Endothelial cell of hepatic sinusoid (primary cell): Measurements from ENCODE around the gene TAC3.

Experiments used
- in situ Hi-C: cut with HindIII; loops from 2 replicates; pipeline ENCODE4 v1.10.0; 2017; ENCODE audit warnings: low sequenced_read_pairs

The TAC3 gene

GRCh38 chr12:57006809-57007475 lies 9.4 kb downstream of the TAC3 start:
- in situ Hi-C loops, result no loop called here

- in situ Hi-C loops, result no loop called here
These were observed 10.1 kb downstream of the TAC3 start, which contains the start of gene ZBTB39 for GRCh38 chr12:57005980-57006808. Gene ZBTB39, minus strand, starts transcription at chr12:57006546. Its CDS starts 1,629 bp downstream, at chr12:57004917.

- in situ Hi-C loops, result no loop called here
These were observed 11.7 kb downstream of the TAC3 start for GRCh38 chr12:57004651-57005050.

GRCh38 chr12:57003395-57003794 lies 12.9 kb downstream of the TAC3 start:
- in situ Hi-C loops, result no loop called here

GRCh38 chr12:57001448-57001906 lies 14.9 kb downstream of the TAC3 start:
- in situ Hi-C loops, result no loop called here

GRCh38 chr12:57000393-57000792 lies 15.9 kb downstream of the TAC3 start:
- in situ Hi-C loops, result no loop called here

- in situ Hi-C loops, result no loop called here
These were observed 16.9 kb downstream of the TAC3 start for GRCh38 chr12:56999456-56999855.

GRCh38 chr12:56998981-56999380 lies 17.3 kb downstream of the TAC3 start:
- in situ Hi-C loops, result no loop called here

GRCh38 chr12:56998316-56998715 lies 18.0 kb downstream of the TAC3 start:
- in situ Hi-C loops, result no loop called here

GRCh38 chr12:56996793-56997545 lies 19.4 kb downstream of the TAC3 start:
- in situ Hi-C loops, result no loop called here

GRCh38 chr12:56995930-56996496 lies 20.3 kb downstream of the TAC3 start:
- in situ Hi-C loops, result no loop called here

GRCh38 chr12:56995201-56995929 lies 21.0 kb downstream of the TAC3 start:
- in situ Hi-C loops, result no loop called here

GRCh38 chr12:56994231-56994746 lies 22.0 kb downstream of the TAC3 start:
- in situ Hi-C loops, result no loop called here

- in situ Hi-C loops, result no loop called here
These were observed 23.0 kb downstream of the TAC3 start for GRCh38 chr12:56993346-56993745.

GRCh38 chr12:56991319-56992246 lies 24.7 kb downstream of the TAC3 start:
- in situ Hi-C loops, result no loop called here

GRCh38 chr12:56990648-56991318 lies 25.5 kb downstream of the TAC3 start:
- in situ Hi-C loops, result no loop called here

- in situ Hi-C loops, result loop anchor here (5.0 to 10.0 kb wide), 2 partner anchors 47 to 235 kb away; partner anchors contain the start of gene PRIM1
These were observed 26.3 kb downstream of the TAC3 start for GRCh38 chr12:56989861-56990610.
